Glutamatergic neuron (in vitro differentiated cells): ENCODE measurements around the gene PAQR9. TPM values are rescaled to one million over a fixed set of nuclear protein-coding genes. Genes with fewer than 3 reads are reported as not detected.

ENCODE experiments used
- DNase-seq: peaks from one replicate; pipeline ENCODE4 v3.0.0; 2022
- H3K27ac Mint-ChIP-seq: one replicate; pipeline ENCODE4 v1.8.0; 2020; ENCODE audit warnings: mild to moderate bottlenecking, mixed read lengths, inconsistent platforms; ENCODE audit not compliant: unreplicated experiment
- H3K27me3 Mint-ChIP-seq: one replicate; pipeline ENCODE4 v1.8.0; 2020; ENCODE audit warnings: mild to moderate bottlenecking, moderate library complexity, mixed read lengths, inconsistent platforms; ENCODE audit not compliant: unreplicated experiment
- H3K36me3 Mint-ChIP-seq: one replicate; pipeline ENCODE4 v1.8.0; 2020; ENCODE audit warnings: mild to moderate bottlenecking, mixed read lengths, inconsistent platforms; ENCODE audit not compliant: unreplicated experiment
- H3K4me1 Mint-ChIP-seq: one replicate; pipeline ENCODE4 v1.8.0; 2020; ENCODE audit warnings: mild to moderate bottlenecking, low read depth, mixed read lengths, inconsistent platforms; ENCODE audit not compliant: unreplicated experiment
- H3K4me3 Mint-ChIP-seq: one replicate; pipeline ENCODE4 v1.8.0; 2020; ENCODE audit warnings: mild to moderate bottlenecking, mixed read lengths, inconsistent platforms; ENCODE audit not compliant: unreplicated experiment
- H3K9me3 Mint-ChIP-seq: one replicate; pipeline ENCODE4 v1.8.0; 2020; ENCODE audit warnings: mild to moderate bottlenecking, moderate library complexity, mixed read lengths, inconsistent platforms; ENCODE audit not compliant: unreplicated experiment
- total RNA-seq: library from RNA; stranded (reverse); fragmentation: NEBNext Ultra II Directional; extraction: Animal tissue kit (Norgen Biotek cat#: 25700); gene quantifications from one replicate; pipeline ENCODE4 v1.2.1, GENCODE V29; 2021; ENCODE audit not compliant: unreplicated experiment
- TF ChIP-seq, protein P1 (sequence below): fragments of 200-600 bp; sonication (generic); IDR thresholded peaks from one replicate; pipeline ENCODE4 v1.5.0; 2021; ENCODE audit not compliant: partially characterized antibody, unreplicated experiment

The PAQR9 gene
- total RNA-seq, 1 donor from 2014 or later, result 2.5 TPM

DNA sequence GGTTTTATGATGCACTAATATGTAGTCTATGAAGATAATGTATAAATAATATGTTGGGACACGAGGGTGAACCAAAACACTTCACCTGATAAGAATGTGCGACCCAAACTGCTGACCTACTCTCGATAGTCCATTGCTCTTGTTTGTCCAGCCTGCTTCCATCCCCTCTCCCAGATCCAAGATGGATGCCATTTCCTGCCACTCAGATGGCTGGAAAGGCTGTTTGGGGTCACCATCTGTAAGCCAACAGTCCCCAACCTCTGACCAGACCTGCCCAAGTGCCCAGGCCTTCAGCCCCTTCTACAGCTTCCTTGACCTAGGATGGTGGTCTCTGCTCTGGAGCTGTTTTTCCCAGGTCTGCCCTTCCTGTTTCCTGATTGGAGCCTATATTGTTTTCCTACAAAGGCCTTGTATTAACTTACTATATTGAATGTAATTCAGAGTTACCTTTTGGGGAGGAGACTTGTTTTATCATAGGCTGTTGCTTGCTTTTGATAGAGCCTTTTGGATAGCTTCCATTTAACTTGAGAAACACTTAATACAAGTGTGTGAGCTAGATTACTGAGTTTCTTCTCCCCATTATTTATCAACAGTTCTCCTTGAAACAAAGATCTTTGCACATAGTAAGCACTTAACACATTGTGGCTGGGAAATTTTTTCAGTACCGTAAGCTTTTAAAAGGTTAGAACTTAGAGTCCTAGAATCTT lies 5.0 kb upstream of the PAQR9 start:
- H3K27me3 Mint-ChIP-seq, result peaks cover 12% of the 10 kb centered on the region
- H3K4me3 Mint-ChIP-seq, result no peak overlapping the region
- peaks cover 13% of the 10 kb centered on the region for H3K9me3 Mint-ChIP-seq
- DNase-seq, result no peak
- TF ChIP-seq, protein P1, sequence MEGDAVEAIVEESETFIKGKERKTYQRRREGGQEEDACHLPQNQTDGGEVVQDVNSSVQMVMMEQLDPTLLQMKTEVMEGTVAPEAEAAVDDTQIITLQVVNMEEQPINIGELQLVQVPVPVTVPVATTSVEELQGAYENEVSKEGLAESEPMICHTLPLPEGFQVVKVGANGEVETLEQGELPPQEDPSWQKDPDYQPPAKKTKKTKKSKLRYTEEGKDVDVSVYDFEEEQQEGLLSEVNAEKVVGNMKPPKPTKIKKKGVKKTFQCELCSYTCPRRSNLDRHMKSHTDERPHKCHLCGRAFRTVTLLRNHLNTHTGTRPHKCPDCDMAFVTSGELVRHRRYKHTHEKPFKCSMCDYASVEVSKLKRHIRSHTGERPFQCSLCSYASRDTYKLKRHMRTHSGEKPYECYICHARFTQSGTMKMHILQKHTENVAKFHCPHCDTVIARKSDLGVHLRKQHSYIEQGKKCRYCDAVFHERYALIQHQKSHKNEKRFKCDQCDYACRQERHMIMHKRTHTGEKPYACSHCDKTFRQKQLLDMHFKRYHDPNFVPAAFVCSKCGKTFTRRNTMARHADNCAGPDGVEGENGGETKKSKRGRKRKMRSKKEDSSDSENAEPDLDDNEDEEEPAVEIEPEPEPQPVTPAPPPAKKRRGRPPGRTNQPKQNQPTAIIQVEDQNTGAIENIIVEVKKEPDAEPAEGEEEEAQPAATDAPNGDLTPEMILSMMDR, result no peak
- H3K4me1 Mint-ChIP-seq, result peaks cover 5% of the 10 kb centered on the region
- no peak overlapping the region for H3K27ac Mint-ChIP-seq
- peaks cover 6% of the 10 kb centered on the region for H3K36me3 Mint-ChIP-seq

DNA sequence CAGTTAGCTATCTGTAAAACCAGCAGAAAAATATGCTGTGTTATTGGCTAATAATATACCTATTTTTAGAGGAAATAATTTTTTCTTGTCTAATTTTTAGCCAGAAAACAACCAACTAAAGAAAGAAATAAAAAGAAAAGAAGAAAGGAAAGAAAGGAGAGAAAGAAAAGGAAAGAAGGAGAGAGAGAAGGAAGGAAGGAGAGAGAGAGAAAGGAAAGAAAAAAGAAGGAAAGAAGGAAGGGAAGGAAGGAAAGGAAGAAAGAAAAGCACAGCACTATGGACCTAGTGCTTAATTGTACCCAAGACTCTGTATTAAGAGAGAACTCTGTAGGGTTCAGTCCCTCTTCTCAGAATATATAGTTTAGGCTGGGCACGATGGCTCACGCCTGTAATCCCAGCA lies 3.3 kb upstream of the PAQR9 start:
- TF ChIP-seq, protein P1, result no peak
- Mint-ChIP-seq H3K4me3 (no peak overlapping the region), H3K9me3 (peaks cover 21% of the 10 kb centered on the region), H3K27me3 (peaks cover 23% of the 10 kb centered on the region), H3K27ac (no peak overlapping the region), H3K4me1 (peaks cover 5% of the 10 kb centered on the region), H3K36me3 (peaks cover 11% of the 10 kb centered on the region)
- DNase-seq, result no peak

DNA sequence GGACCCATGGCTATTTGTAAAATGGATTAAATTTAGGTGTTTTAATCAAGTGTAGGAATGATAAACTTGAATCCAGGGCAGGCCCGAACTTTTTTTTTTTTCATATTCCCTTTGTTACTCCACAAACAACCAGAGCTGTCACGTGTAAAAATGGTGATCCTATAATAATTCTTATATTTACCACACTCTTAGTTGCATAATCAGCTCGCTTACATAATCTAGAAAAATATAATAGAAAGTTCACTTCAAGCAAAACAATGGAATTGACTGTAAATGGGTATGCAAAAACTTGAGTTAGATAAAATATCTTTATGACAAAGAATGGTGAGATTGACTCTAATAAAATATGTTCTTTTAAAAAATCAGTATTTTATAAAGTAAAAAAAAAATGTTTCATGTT lies 2.1 kb upstream of the PAQR9 start:
- DNase-seq, result no peak
- H3K27me3 Mint-ChIP-seq, result peaks cover 25% of the 10 kb centered on the region
- no peak overlapping the region for H3K4me3 Mint-ChIP-seq
- H3K9me3 Mint-ChIP-seq, result peaks cover 20% of the 10 kb centered on the region
- H3K4me1 Mint-ChIP-seq, result peaks cover 5% of the 10 kb centered on the region
- H3K36me3 Mint-ChIP-seq, result peaks cover 11% of the 10 kb centered on the region
- TF ChIP-seq, protein P1, result no peak
- H3K27ac Mint-ChIP-seq, result no peak overlapping the region

DNA sequence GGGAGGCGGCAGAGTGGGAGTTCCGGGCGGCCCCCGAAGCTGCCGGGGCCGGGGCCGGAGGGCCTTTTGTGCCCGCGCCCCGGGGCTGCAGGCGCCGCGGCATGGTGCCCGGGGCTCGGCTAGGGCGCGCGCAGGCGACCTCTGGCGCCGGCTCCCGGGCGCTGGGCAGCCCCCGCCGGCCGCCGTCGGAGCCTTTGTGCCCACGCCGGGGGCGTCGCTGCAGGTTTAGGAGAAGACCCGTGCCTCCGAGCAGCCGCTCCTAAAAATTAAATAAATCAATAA lies 299 bp downstream of the PAQR9 start:
- Mint-ChIP-seq H3K36me3 (peaks cover 11% of the 10 kb centered on the region), H3K27me3 (peaks cover 25% of the 10 kb centered on the region), H3K27ac (no peak overlapping the region), H3K4me1 (peaks cover 5% of the 10 kb centered on the region), H3K4me3 (peak overlapping the region; percentile 93), H3K9me3 (peaks cover 18% of the 10 kb centered on the region)
- TF ChIP-seq, protein P1, result no peak
- no peak for DNase-seq

DNA sequence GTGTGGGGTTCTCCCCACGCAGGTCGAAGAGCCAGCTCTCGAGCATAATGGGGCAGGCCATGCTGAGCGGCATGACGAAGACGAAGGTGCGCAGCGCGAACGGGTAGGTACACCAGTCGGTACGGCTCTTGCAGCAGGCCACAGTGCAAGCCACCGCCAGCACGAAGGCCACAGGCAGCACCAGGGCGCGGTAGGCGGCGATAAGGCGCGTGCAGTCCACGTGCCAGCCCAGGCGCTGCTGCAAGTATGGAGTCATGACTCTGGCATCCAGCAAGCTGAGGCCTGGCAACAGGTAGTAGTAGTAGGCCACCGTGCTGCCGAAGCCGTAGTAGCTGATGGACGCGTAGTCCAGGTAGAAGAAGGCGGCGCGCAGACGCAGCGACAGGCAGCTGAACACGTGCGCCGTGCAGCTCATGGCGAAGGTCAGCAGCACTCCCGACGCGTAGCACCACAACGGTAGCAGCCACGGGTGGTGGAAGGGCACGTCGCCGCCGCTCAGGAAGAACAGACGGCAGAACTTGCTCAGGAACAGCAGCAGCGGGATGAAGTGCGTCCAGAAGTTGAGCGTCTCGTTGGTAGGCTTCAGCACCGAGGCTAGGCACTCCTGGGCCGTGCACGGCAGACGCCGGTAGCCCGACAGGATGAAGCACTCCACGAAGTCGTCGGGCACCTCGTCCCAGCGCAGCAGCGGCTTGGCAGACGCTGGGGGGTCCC lies 797 bp downstream of the PAQR9 start:
- H3K4me1 Mint-ChIP-seq, result peaks cover 5% of the 10 kb centered on the region
- H3K4me3 Mint-ChIP-seq, result peak overlapping the region; percentile 93
- H3K9me3 Mint-ChIP-seq, result peaks cover 18% of the 10 kb centered on the region
- DNase-seq, result no peak
- H3K36me3 Mint-ChIP-seq, result peaks cover 11% of the 10 kb centered on the region
- TF ChIP-seq, protein P1, result no peak
- H3K27ac Mint-ChIP-seq, result peak overlapping the region; percentile 91
- peaks cover 25% of the 10 kb centered on the region for H3K27me3 Mint-ChIP-seq
